ENCODE data around the gene LAMA3. TPM values are rescaled to one million over a fixed set of nuclear protein-coding genes. Genes with fewer than 3 reads are reported as not detected.

The LAMA3 gene
- total and polyA plus RNA-seq, 8 donors, result 2.1 to 13.9 (median 5.1) TPM

DNA sequence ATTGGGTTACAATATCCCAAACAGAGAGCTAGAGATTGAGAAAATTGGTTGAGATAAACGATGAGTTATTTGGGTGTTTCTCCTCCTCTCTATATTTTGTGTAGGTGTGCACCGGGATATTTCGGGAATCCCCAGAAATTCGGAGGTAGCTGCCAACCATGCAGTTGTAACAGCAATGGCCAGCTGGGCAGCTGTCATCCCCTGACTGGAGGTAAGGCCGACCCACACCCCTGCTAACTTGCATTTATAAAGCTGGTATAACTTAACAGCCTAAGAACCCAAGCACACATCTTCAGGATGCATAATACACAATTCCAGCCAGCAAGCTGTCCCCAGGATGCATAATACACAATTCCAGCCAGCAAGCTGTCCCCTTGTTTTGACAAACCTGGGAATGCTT lies 200.7 kb downstream of the LAMA3 start:
- FAIRE-seq (no peak), DNase-seq (no peak), ATAC-seq (no peak)
- Histone ChIP-seq H3K27ac (no peak overlapping the region), H3K4me3 (no peak overlapping the region), H3K27me3 (no peaks in the 10 kb centered on the region), H3K36me3 (no peaks in the 10 kb centered on the region), H3K9me3 (no peaks in the 10 kb centered on the region), H3K4me1 (peaks cover 3 to 18% (median 4%) of the 10 kb centered on the region in 3 donors)
- WGBS, 2 donors, result 89 to 97% methylated on average over 5 of the region's 5 CpGs
- TF ChIP-seq, protein P1, sequence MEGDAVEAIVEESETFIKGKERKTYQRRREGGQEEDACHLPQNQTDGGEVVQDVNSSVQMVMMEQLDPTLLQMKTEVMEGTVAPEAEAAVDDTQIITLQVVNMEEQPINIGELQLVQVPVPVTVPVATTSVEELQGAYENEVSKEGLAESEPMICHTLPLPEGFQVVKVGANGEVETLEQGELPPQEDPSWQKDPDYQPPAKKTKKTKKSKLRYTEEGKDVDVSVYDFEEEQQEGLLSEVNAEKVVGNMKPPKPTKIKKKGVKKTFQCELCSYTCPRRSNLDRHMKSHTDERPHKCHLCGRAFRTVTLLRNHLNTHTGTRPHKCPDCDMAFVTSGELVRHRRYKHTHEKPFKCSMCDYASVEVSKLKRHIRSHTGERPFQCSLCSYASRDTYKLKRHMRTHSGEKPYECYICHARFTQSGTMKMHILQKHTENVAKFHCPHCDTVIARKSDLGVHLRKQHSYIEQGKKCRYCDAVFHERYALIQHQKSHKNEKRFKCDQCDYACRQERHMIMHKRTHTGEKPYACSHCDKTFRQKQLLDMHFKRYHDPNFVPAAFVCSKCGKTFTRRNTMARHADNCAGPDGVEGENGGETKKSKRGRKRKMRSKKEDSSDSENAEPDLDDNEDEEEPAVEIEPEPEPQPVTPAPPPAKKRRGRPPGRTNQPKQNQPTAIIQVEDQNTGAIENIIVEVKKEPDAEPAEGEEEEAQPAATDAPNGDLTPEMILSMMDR (IDR thresholded peaks at IDR 0.05), result no peak
- intact Hi-C loops (cut with DNase I), result no loop called here

DNA sequence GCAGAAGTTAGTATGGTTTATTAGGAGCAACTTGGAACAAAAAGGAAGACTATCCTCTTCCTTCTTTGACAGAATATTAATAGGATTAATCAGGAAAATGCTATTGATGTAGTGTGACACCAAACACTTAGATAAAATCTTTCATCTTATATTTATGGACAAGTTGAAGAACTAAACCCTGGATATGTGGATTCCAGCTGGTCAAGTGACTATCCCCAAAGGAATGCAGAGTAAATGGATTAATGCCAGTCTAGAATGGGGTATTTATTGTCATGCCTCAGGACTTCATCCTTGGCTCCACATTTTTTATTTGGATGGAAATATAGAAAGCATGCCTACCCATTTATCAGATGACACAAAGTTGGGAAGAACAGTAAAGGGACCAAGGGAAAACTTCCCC lies 201.3 kb downstream of the LAMA3 start:
- no peak overlapping the region for H3K4me3 ChIP-seq
- no peaks in the 10 kb centered on the region for H3K27me3 ChIP-seq
- TF ChIP-seq, protein P1 (IDR thresholded peaks at IDR 0.05), result no peak
- DNase-seq (no peak), FAIRE-seq (no peak), ATAC-seq (no peak)
- peaks cover 3 to 15% (median 4%) of the 10 kb centered on the region in 3 donors for H3K4me1 ChIP-seq
- no peaks in the 10 kb centered on the region for H3K9me3 ChIP-seq
- no peak overlapping the region for H3K27ac ChIP-seq
- intact Hi-C loops (cut with DNase I), result no loop called here
- no peaks in the 10 kb centered on the region for H3K36me3 ChIP-seq

DNA sequence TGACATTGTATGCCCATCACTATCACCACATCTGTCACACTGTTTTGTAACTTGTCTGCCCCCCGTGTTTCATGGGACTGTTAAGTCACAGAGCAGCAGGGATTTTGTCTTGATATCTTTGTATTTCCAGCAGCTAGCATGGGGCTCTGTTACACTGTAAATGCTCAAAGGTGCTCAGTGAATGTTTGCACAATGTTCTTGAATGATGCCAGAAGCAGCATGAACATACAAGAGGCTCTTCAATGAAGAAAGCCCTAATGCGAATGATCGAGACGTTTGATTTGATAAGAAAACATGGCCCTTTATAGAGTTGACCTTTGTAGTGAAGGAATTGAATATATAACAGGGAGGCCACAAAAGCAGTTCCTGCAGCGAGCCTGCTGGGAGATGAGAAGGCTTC lies 204.4 kb downstream of the LAMA3 start:
- Histone ChIP-seq H3K4me1 (no peaks in the 10 kb centered on the region), H3K27me3 (no peaks in the 10 kb centered on the region), H3K4me3 (no peak overlapping the region), H3K9me3 (no peaks in the 10 kb centered on the region), H3K27ac (no peak overlapping the region), H3K36me3 (no peaks in the 10 kb centered on the region)
- TF ChIP-seq, protein P1 (IDR thresholded peaks at IDR 0.05), result no peak
- ATAC-seq (no peak), FAIRE-seq (no peak), DNase-seq (no peak)
- 81 to 88% methylated on average over 5 of the region's 5 CpGs for WGBS, 2 donors
- intact Hi-C loops (cut with DNase I), result no loop called here

DNA sequence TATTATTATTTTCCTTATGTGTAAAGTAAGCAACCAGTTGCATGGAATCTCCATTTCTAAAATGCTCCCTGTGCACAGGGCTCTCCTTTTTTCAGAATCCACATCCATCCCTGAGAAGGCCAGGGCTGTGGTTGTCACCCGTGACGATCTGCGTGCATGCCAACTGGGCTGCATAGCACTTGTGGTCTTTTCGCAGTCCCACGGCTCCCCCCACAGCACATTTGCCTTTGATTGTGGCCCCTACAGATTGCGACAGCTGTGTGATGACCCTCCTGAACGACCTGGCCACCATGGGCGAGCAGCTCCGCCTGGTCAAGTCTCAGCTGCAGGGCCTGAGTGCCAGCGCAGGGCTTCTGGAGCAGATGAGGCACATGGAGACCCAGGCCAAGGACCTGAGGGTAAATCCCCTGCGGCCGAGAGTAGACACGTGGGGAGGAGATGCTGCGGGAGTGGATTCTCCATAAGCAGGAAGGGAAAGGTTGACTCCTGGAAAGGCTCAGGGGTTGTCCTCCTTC lies 205.5 kb downstream of the LAMA3 start:
- whole genome bisulfite sequencing, 2 donors, result 93 to 95% methylated on average over 14 of the region's 14 CpGs
- Histone ChIP-seq H3K36me3 (no peaks in the 10 kb centered on the region), H3K27me3 (no peaks in the 10 kb centered on the region), H3K4me3 (no peak overlapping the region), H3K4me1 (no peaks in the 10 kb centered on the region), H3K27ac (no peak overlapping the region), H3K9me3 (no peaks in the 10 kb centered on the region)
- intact Hi-C loops (cut with DNase I), result no loop called here
- DNase-seq (no peak), ATAC-seq (no peak), FAIRE-seq (no peak)
- TF ChIP-seq, protein P1 (IDR thresholded peaks at IDR 0.05), result no peak

DNA sequence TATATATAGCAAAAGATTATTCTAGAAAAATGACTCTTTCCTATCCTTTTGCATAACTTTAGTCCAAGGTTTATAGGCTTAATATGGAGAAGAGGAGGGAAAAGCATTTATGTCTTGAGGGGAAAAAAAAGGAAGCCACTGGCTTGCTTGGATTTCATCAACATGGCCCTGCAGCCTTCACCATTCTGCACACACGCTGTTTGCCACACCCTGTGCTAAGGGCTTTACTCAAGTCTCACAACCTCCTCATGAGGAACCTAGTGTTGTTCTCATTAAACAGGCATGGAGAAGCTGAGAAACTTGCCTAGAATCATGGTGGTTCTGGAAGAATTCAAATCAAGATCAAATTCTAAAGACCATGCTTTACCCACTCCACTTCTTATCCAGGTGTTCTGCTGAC lies 208.0 kb downstream of the LAMA3 start:
- TF ChIP-seq, protein P1 (IDR thresholded peaks at IDR 0.05), result no peak
- no peaks in the 10 kb centered on the region for H3K9me3 ChIP-seq
- H3K27me3 ChIP-seq, result no peaks in the 10 kb centered on the region
- H3K4me3 ChIP-seq, result no peak overlapping the region
- WGBS, 2 donors, result 92 to 98% methylated on average over 1 of the region's 1 CpG
- intact Hi-C loops (cut with DNase I), result no loop called here
- H3K36me3 ChIP-seq, result no peaks in the 10 kb centered on the region
- ATAC-seq (no peak), FAIRE-seq (no peak), DNase-seq (no peak)
- no peak overlapping the region for H3K27ac ChIP-seq
- H3K4me1 ChIP-seq, result no peaks in the 10 kb centered on the region
